NCI-H146 (cell line): ENCODE measurements around the gene AVL9.
"Not testable (repeated sequence)": the region's sequence is repeated elsewhere in the genome, so short reads cannot be mapped to it uniquely, and the experiment has no call there.

Experiments
- DNase-seq: peaks from one replicate; lab custom pipeline; 2025; lab: John Stamatoyannopoulos, UW

Gene AVL9

GRCh38 chr7:32496052-32496813 lies 944 bp downstream of the AVL9 start:
- DNase-seq, result peak; percentile 57

- DNase-seq, result not testable (repeated sequence)
Observed at GRCh38 chr7:32499755-32500154, 4.5 kb downstream of the AVL9 start.

- DNase-seq, result not testable (repeated sequence)
Observed at GRCh38 chr7:32500216-32500615, 4.9 kb downstream of the AVL9 start.

- DNase-seq, result no peak
Observed at GRCh38 chr7:32500922-32501341, 5.6 kb downstream of the AVL9 start.

- DNase-seq, result no peak
Observed at GRCh38 chr7:32501522-32501921, 6.2 kb downstream of the AVL9 start.

GRCh38 chr7:32502728-32503127 lies 7.4 kb downstream of the AVL9 start:
- no peak for DNase-seq

- DNase-seq, result no peak
Observed at GRCh38 chr7:32506266-32507054, 11.2 kb downstream of the AVL9 start.

- DNase-seq, result no peak
Observed at GRCh38 chr7:32507414-32507813, 12.1 kb downstream of the AVL9 start.

- no peak for DNase-seq
Observed at GRCh38 chr7:32511791-32512190, 16.5 kb downstream of the AVL9 start.

GRCh38 chr7:32513210-32513609 lies 17.9 kb downstream of the AVL9 start:
- no peak for DNase-seq

GRCh38 chr7:32515890-32516550 lies 20.7 kb downstream of the AVL9 start:
- no peak for DNase-seq

- no peak for DNase-seq
Observed at GRCh38 chr7:32516551-32517100, 21.3 kb downstream of the AVL9 start.

GRCh38 chr7:32518534-32519140 lies 23.3 kb downstream of the AVL9 start:
- DNase-seq, result peak; percentile 0

GRCh38 chr7:32519763-32520162 lies 24.5 kb downstream of the AVL9 start:
- no peak for DNase-seq

- peak; percentile 40 for DNase-seq
Observed at GRCh38 chr7:32522746-32523530, 27.6 kb downstream of the AVL9 start.

GRCh38 chr7:32524631-32525030 lies 29.3 kb downstream of the AVL9 start:
- no peak for DNase-seq

- DNase-seq, result no peak
Observed at GRCh38 chr7:32525839-32526238, 30.6 kb downstream of the AVL9 start.

GRCh38 chr7:32531402-32531801 lies 36.1 kb downstream of the AVL9 start:
- no peak for DNase-seq

- no peak for DNase-seq
Observed at GRCh38 chr7:32532086-32532485, 36.8 kb downstream of the AVL9 start.

GRCh38 chr7:32532716-32533115 lies 37.4 kb downstream of the AVL9 start:
- no peak for DNase-seq
